ENCODE results near the gene RDH16.
"Not testable (repeated sequence)": the region's sequence is repeated elsewhere in the genome, so short reads cannot be mapped to it uniquely, and the experiment has no call there.

Gene RDH16

DNA sequence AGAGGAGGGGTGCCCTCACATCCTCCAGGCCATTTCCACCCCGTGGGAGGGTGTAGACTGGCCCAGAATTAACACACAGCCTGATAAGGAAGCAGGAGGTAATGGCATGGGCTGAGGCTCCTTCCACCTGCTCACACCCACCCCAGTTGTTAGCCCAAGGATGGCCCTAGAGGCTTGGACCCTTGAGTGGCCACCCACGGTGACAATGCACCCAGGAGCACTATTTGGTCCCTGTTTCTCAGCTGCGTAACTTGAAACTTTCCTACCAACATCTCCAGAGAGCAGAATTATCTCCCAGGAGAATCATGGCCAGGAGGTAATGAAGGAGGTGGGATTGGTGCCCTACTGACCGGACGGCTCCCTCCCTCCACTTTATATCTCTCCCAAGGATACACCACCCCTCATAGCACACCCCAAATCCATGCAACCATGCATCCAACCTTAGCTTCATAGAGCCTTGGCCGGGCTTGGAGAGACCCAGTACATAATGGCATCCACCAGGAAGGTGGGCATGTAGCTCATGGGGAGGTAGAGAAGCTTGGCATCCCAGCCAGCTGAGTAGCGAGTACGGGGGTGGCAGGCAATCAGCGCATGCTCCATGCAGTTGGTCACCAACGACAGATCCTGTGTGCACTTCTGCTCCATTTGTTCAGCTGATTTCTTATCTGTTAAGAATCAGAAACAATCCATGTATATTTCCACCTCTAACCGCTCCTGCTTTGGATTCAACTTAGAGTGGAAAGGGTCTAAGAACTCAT lies 5.6 kb downstream of the RDH16 start:
- H3K27ac ChIP-seq = no peak overlapping the region
- no peak for TF ChIP-seq ZFX (IDR thresholded peaks at IDR 0.05)
- TF ChIP-seq, protein P1, sequence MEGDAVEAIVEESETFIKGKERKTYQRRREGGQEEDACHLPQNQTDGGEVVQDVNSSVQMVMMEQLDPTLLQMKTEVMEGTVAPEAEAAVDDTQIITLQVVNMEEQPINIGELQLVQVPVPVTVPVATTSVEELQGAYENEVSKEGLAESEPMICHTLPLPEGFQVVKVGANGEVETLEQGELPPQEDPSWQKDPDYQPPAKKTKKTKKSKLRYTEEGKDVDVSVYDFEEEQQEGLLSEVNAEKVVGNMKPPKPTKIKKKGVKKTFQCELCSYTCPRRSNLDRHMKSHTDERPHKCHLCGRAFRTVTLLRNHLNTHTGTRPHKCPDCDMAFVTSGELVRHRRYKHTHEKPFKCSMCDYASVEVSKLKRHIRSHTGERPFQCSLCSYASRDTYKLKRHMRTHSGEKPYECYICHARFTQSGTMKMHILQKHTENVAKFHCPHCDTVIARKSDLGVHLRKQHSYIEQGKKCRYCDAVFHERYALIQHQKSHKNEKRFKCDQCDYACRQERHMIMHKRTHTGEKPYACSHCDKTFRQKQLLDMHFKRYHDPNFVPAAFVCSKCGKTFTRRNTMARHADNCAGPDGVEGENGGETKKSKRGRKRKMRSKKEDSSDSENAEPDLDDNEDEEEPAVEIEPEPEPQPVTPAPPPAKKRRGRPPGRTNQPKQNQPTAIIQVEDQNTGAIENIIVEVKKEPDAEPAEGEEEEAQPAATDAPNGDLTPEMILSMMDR (conservative IDR thresholded peaks at IDR 0.05) = no peak

DNA sequence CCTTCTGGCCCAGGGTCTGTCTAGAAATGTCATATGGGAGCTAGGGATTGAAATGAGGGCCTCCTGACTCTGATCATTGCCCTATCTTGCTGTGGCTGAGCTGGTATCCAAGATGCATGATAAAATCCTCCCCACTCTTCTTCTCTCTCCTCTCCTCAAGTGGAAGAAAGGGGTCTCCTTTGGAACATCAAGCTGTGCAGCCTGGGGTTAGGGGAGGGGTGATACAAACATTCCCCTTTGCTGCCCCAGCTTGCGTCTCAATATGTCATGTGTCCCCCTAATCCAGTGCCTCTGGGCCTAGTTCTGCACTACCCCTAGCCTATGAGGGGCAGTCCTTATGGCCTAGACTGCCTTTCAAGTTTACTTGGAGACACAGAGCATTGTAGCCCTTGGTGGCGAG lies 8.5 kb downstream of the RDH16 start:
- no peak for TF ChIP-seq ZFX (IDR thresholded peaks at IDR 0.05)
- TF ChIP-seq, protein P1 (conservative IDR thresholded peaks at IDR 0.05) = no peak
- H3K27ac ChIP-seq = no peak overlapping the region

DNA sequence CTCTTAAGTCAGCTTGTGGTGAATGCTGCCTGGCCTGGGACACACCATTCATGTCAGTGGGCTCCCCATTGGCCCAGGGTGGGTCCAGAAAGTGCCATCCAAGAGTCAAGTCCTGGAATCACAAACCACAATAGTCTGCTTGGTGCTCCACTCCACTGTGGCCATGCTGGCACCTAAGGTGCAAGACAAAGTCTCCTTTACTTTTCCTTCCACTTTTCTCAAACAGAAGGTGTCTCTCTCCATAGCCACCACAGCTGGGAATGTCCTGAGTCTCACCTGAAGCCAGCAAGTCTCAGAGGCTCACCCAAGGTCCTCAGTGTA lies 9.0 kb downstream of the RDH16 start:
- TF ChIP-seq ZFX (IDR thresholded peaks at IDR 0.05) = no peak
- TF ChIP-seq, protein P1 (conservative IDR thresholded peaks at IDR 0.05) = no peak
- H3K27ac ChIP-seq = no peak overlapping the region

DNA sequence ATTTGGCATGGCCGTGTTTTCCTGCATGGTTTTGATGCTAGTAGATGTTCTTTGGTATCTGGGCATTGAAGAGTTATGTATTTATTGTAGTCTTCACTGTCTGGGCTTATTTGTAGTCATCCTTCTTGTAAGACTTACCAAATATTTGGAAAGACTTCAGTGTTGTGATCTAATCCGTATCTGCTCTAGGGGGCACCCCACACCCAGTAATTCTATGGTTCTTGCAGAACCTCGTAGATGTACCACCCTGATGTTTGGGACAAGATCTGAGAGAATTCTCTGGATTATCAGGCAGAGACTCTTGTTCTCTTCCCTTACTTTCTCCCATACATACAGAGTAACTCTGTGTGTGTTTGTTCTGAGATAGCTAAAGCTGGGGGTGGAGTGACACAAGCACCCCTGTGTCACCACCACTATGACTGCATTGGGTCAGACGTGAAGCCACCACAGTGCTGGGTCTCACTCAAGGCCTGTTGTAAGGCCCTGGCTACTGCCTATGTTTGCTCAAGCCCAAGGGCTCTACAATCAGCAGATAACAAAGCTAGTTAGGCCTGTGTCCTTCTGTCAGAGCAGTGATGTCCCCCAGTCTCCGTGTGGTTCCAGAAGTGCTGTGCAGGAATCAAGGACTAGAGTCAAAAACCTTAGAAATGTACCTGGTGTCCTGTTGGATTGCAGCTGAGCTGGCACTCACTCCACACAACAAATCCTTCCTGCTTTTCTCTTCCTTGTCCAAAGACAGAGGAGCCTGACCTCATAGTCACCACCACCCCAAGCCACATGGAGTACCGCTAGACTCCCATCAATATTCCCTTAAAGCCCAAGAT lies 9.6 kb downstream of the RDH16 start:
- TF ChIP-seq ZFX (IDR thresholded peaks at IDR 0.05) = no peak
- TF ChIP-seq, protein P1 (conservative IDR thresholded peaks at IDR 0.05) = no peak
- no peak overlapping the region for H3K27ac ChIP-seq

DNA sequence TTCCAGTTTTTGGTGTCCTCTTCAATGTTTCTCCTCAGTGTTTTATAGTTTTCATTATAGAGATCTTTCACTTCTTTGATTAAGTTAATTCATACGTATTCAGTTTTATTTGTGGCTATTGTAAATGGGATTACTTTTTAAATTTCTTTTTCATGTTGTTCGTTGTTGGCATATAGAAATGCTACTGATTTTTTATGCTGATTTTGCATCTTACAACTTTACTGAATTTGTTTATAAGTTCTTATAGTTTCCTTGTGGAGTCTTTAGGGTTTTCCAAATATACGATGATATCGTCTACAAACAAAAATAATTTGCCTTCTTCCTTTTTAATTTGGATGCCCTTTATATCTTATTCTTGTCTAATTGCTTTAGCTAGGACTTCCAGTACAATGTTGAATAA lies 13.5 kb downstream of the RDH16 start:
- TF ChIP-seq, protein P1 (conservative IDR thresholded peaks at IDR 0.05) = no peak
- no peak for TF ChIP-seq ZFX (IDR thresholded peaks at IDR 0.05)

DNA sequence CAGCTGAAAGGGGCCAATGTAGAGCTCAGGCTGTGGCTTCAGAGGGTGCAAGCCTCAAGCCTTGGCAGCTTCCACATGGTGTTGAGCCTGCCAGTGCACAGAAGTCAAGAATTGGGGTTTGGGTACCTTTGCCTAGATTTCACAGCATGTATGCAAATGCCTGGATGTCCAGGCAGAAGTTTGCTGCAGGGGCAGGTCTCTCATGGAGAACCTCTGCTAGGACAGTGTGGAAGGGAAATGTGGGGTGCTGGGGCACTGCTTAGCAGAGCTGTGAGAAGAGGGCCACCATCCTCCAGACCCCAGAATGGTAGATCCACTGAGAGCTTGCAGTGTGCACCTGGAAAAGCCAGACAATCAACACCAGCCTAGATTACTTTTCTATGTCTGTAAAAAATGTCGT lies 14.0 kb downstream of the RDH16 start:
- not testable (repeated sequence) for H3K27ac ChIP-seq

More for the DNA sequence above, 13.5 kb downstream of the RDH16 start:
- no peak overlapping the region for H3K27ac ChIP-seq

DNA sequence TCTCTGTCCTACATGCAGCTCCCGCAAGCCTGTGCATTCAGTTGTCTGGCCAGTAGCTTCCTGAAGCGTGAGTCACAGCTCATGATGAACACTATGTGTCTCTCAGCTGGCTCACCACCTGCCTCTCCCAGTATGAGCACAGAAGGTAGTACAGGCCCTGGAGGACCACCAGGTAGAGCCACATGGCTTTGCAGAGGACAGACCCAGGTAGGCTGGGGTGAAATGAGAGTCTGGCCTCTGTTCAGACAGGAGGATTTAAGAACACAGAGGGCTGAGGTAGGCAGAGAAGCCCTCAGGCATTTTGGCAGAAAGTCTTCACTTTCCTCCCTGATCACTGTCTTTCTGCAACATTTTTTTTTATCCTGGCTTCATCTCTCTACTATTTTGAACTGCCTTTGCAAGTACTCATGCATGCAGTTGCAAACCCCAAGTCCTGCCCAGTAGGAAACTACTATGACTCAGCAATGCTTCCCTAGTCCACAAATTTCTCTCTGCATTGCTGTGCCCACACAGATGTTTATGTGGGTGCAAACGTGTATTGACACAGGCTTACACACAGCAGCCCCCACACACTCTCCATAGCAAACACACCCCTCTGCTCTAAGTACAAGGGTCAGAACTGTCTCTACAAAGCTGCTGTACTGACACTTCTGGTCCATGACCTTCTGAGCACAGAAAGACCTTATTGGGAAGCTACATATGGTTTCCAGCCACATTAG lies 15.9 kb downstream of the RDH16 start:
- TF ChIP-seq, protein P1 (conservative IDR thresholded peaks at IDR 0.05) = no peak
- no peak for TF ChIP-seq ZFX (IDR thresholded peaks at IDR 0.05)
- H3K27ac ChIP-seq = peak overlapping the region; percentile 23; the same call in 1 of the 2 replicates

DNA sequence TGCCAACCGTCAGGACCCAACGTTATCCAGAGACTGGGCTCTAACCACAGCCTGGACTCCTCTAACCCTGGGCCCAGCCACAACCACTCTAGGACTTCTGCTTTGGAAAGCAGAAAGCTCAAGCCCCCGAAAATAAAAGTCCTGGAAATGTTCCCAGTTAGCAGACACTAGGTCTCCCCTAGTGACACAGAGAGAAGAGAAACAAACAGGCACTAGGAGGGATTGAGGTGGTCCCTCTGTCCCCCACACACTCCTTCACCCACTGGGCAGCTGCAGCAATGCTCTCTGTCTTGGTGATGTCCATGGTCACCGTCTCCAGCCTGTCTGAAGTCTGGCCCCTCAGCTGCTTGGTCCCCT lies 16.5 kb downstream of the RDH16 start:
- not testable (repeated sequence) for H3K27ac ChIP-seq

Data from C4-2B (cell line).